Duodenal mucosa (tissue), 2 donors: ENCODE data around the gene OR6J1.

Source experiments
- H3K27ac ChIP-seq: one replicate; pipeline ENCODE4 v1.7.0; 2013; ENCODE audit warnings: low read depth, low read length
- H3K27me3 ChIP-seq, 2 donors: one replicate each; pipeline ENCODE4 v1.7.0; 2013; ENCODE audit warnings: low read length in 2 of 2, control low read depth in 1 of 2; ENCODE audit not compliant: insufficient read depth in 2 of 2, control insufficient read depth in 1 of 2
- H3K36me3 ChIP-seq, 2 donors: one replicate each; pipeline ENCODE4 v1.7.0; 2013; ENCODE audit warnings: low read length in 2 of 2, control low read depth in 1 of 2; ENCODE audit not compliant: insufficient read depth in 2 of 2, control insufficient read depth in 1 of 2
- H3K4me1 ChIP-seq, 2 donors: one replicate each; pipeline ENCODE4 v1.7.0; 2013; ENCODE audit warnings: low read length in 2 of 2, control low read depth in 1 of 2; ENCODE audit not compliant: insufficient read depth in 2 of 2, control insufficient read depth in 1 of 2
- H3K4me3 ChIP-seq, 2 donors: one replicate each; pipeline ENCODE4 v1.7.0; 2013; ENCODE audit warnings: low read length in 2 of 2, low read depth in 1 of 2
- H3K9ac ChIP-seq, 2 donors: one replicate each; pipeline ENCODE4 v1.7.0; 2013; ENCODE audit warnings: low read length in 2 of 2, low read depth in 1 of 2
- H3K9me3 ChIP-seq, 2 donors: one replicate each; pipeline ENCODE4 v1.7.0; 2013; ENCODE audit warnings: low read length in 2 of 2, control low read depth in 1 of 2; ENCODE audit not compliant: control insufficient read depth in 1 of 2

OR6J1 gene

GRCh38 chr14:22598099-22598895 is 45.9 kb downstream of the OR6J1 start, which contains the start of gene ABHD4:
Gene ABHD4, plus strand, starts transcription at chr14:22598300. Its CDS starts 7 bp downstream, at chr14:22598307.
- Histone ChIP-seq H3K9me3 (no peaks in the 10 kb centered on the region), H3K27me3 (no peaks in the 10 kb centered on the region), H3K9ac (peak within 1 kb of the TSS; percentile 87 to 93), H3K4me3 (peak within 1 kb of the TSS; percentile 87 to 94), H3K36me3 (peaks cover 19 to 21% of the 10 kb centered on the region in 2 donors), H3K4me1 (peaks cover 12 to 19% of the 10 kb centered on the region in 2 donors), H3K27ac (peak within 1 kb of the TSS; percentile 81)

- Histone ChIP-seq H3K9ac (peak overlapping the region; percentile 87 to 93), H3K36me3 (peaks cover 13 to 15% of the 10 kb centered on the region in 2 donors), H3K27me3 (no peaks in the 10 kb centered on the region), H3K27ac (peak overlapping the region; percentile 81), H3K9me3 (no peaks in the 10 kb centered on the region), H3K4me3 (peak overlapping the region; percentile 87 to 94), H3K4me1 (peaks cover 12 to 19% of the 10 kb centered on the region in 2 donors)
These were observed 46.4 kb downstream of the OR6J1 start for GRCh38 chr14:22597771-22598098.

- Histone ChIP-seq H3K4me3 (peak overlapping the region; percentile 87 to 94), H3K4me1 (peaks cover 12 to 19% of the 10 kb centered on the region in 2 donors), H3K27me3 (no peaks in the 10 kb centered on the region), H3K36me3 (peaks cover 9 to 10% of the 10 kb centered on the region in 2 donors), H3K27ac (no peak overlapping the region), H3K9ac (peak overlapping the region in 1 of 2 donors; percentile 93), H3K9me3 (no peaks in the 10 kb centered on the region)
These were observed 46.9 kb downstream of the OR6J1 start for GRCh38 chr14:22597265-22597664.

GRCh38 chr14:22596354-22596879 is 47.7 kb downstream of the OR6J1 start:
- Histone ChIP-seq H3K9me3 (no peaks in the 10 kb centered on the region), H3K4me3 (no peak overlapping the region), H3K27me3 (no peaks in the 10 kb centered on the region), H3K27ac (no peak overlapping the region), H3K4me1 (peaks cover 12 to 14% of the 10 kb centered on the region in 2 donors), H3K9ac (no peak overlapping the region), H3K36me3 (peaks cover under 1 to 2% of the 10 kb centered on the region in 2 donors)

GRCh38 chr14:22594156-22594716 is 49.9 kb downstream of the OR6J1 start:
- H3K9ac ChIP-seq: no peak overlapping the region
- no peak overlapping the region for H3K27ac ChIP-seq
- H3K4me3 ChIP-seq: no peak overlapping the region
- H3K9me3 ChIP-seq: no peaks in the 10 kb centered on the region
- H3K27me3 ChIP-seq: no peaks in the 10 kb centered on the region
- H3K36me3 ChIP-seq: no peaks in the 10 kb centered on the region
- peaks cover 9 to 16% of the 10 kb centered on the region in 2 donors for H3K4me1 ChIP-seq

GRCh38 chr14:22593601-22594000 is 50.6 kb downstream of the OR6J1 start:
- Histone ChIP-seq H3K27ac (no peak overlapping the region), H3K4me1 (peaks cover 7 to 16% of the 10 kb centered on the region in 2 donors), H3K9ac (no peak overlapping the region), H3K4me3 (no peak overlapping the region), H3K9me3 (no peaks in the 10 kb centered on the region), H3K36me3 (no peaks in the 10 kb centered on the region), H3K27me3 (no peaks in the 10 kb centered on the region)

GRCh38 chr14:22593189-22593588 is 51.0 kb downstream of the OR6J1 start:
- Histone ChIP-seq H3K27me3 (no peaks in the 10 kb centered on the region), H3K4me3 (no peak overlapping the region), H3K9ac (no peak overlapping the region), H3K4me1 (peaks cover 9 to 21% of the 10 kb centered on the region in 2 donors), H3K27ac (no peak overlapping the region), H3K9me3 (no peaks in the 10 kb centered on the region), H3K36me3 (no peaks in the 10 kb centered on the region)

GRCh38 chr14:22589096-22589839 is 54.9 kb downstream of the OR6J1 start, which contains the start of gene DAD1:
Gene DAD1, minus strand, starts transcription at chr14:22589224. Its CDS starts 67 bp downstream, at chr14:22589157.
- peaks cover 0 to 6% of the 10 kb centered on the region in 2 donors for H3K36me3 ChIP-seq
- peak within 1 kb of the TSS; percentile 85 to 94 for H3K9ac ChIP-seq
- no peaks in the 10 kb centered on the region for H3K9me3 ChIP-seq
- H3K27me3 ChIP-seq: no peaks in the 10 kb centered on the region
- H3K27ac ChIP-seq: peak within 1 kb of the TSS; percentile 96
- H3K4me1 ChIP-seq: peaks cover 43 to 47% of the 10 kb centered on the region in 2 donors
- peak within 1 kb of the TSS; percentile 82 to 87 for H3K4me3 ChIP-seq

- H3K36me3 ChIP-seq: peaks cover 0 to 6% of the 10 kb centered on the region in 2 donors
- H3K27me3 ChIP-seq: no peaks in the 10 kb centered on the region
- H3K4me1 ChIP-seq: peaks cover 47 to 49% of the 10 kb centered on the region in 2 donors
These were observed 55.5 kb downstream of the OR6J1 start for GRCh38 chr14:22588526-22589095.

More at GRCh38 chr14:22588526-22589095, 55.5 kb downstream of the OR6J1 start:
- H3K9me3 ChIP-seq: no peaks in the 10 kb centered on the region
- peak overlapping the region; percentile 82 to 87 for H3K4me3 ChIP-seq
- H3K27ac ChIP-seq: peak overlapping the region; percentile 83
- peak overlapping the region; percentile 85 to 94 for H3K9ac ChIP-seq
